Brain microvascular endothelial cell (primary cell): ENCODE data around the gene ETDC.
A peak's percentile ranks its signal among the peaks of the same experiment; 100 is the strongest.

ENCODE experiments used
- DNase-seq: peaks from one replicate; pipeline ENCODE4 v3.0.0-alpha.2; 2020
- H3K27ac ChIP-seq: fragments of 250-450 bp; sonication (Bioruptor Pico); 2 replicates; pipeline ENCODE4 v1.5.1; 2020; ENCODE audit warnings: mild to moderate bottlenecking, moderate library complexity
- H3K27me3 ChIP-seq: fragments of 250-450 bp; sonication (Bioruptor Pico); replicated peaks from 2 replicates; pipeline ENCODE4 v1.5.1; 2020; ENCODE audit warnings: mild to moderate bottlenecking
- H3K36me3 ChIP-seq: fragments of 250-450 bp; sonication (Bioruptor Pico); replicated peaks from 2 replicates; pipeline ENCODE4 v1.5.1; 2020; ENCODE audit warnings: mild to moderate bottlenecking
- H3K4me3 ChIP-seq: 2 replicates; pipeline ENCODE4 v1.5.1; 2011; ENCODE audit warnings: low read depth, mild to moderate bottlenecking, control low read depth, low read length, moderate library complexity
- CTCF ChIP-seq: IDR thresholded peaks from 2 replicates; pipeline ENCODE4 v1.5.1; 2011; ENCODE audit warnings: low read depth, mild to moderate bottlenecking, moderate library complexity, low read length, control low read depth, inconsistent platforms; ENCODE audit errors: missing control alignments
- in situ Hi-C: cut with HindIII; loops from 2 replicates; pipeline ENCODE4 v1.10.0; 2017; ENCODE audit warnings: low sequenced_read_pairs, low pct_ligation_motif_present

Gene ETDC

GRCh38 chrX:135295238-135295943 is 13.9 kb upstream of the ETDC start:
- Histone ChIP-seq H3K36me3 (no peaks in the 10 kb centered on the region), H3K27ac (no peak overlapping the region), H3K4me3 (peak overlapping the region; percentile 41), H3K27me3 (no peaks in the 10 kb centered on the region)
- in situ Hi-C loops = no loop called here
- TF ChIP-seq CTCF = peak; percentile 47
- DNase-seq = peak; percentile 31

- H3K27me3 ChIP-seq = no peaks in the 10 kb centered on the region
- TF ChIP-seq CTCF = no peak
- in situ Hi-C loops = no loop called here
- peak overlapping the region; percentile 41 for H3K4me3 ChIP-seq
- H3K36me3 ChIP-seq = no peaks in the 10 kb centered on the region
- DNase-seq = no peak
- H3K27ac ChIP-seq = no peak overlapping the region
These were observed 13.4 kb upstream of the ETDC start for GRCh38 chrX:135295944-135296305.

- H3K4me3 ChIP-seq = no peak overlapping the region
- H3K27ac ChIP-seq = no peak overlapping the region
- no peak for TF ChIP-seq CTCF
- no peaks in the 10 kb centered on the region for H3K27me3 ChIP-seq
- no peaks in the 10 kb centered on the region for H3K36me3 ChIP-seq
- in situ Hi-C loops = no loop called here
- DNase-seq = no peak
These were observed 6.9 kb upstream of the ETDC start for GRCh38 chrX:135302269-135302873.

- no peak for DNase-seq
- H3K36me3 ChIP-seq = no peaks in the 10 kb centered on the region
- H3K4me3 ChIP-seq = no peak overlapping the region
- in situ Hi-C loops = no loop called here
- no peaks in the 10 kb centered on the region for H3K27me3 ChIP-seq
- TF ChIP-seq CTCF = no peak
- H3K27ac ChIP-seq = no peak overlapping the region
These were observed 4.5 kb upstream of the ETDC start for GRCh38 chrX:135304741-135305140.

- Histone ChIP-seq H3K27ac (no peak overlapping the region), H3K27me3 (no peaks in the 10 kb centered on the region), H3K4me3 (no peak overlapping the region), H3K36me3 (no peaks in the 10 kb centered on the region)
- in situ Hi-C loops = no loop called here
- TF ChIP-seq CTCF = no peak
- no peak for DNase-seq
These were observed 2.1 kb upstream of the ETDC start for GRCh38 chrX:135307171-135307570.
